Endothelial cell of umbilical vein (primary cell): ENCODE data around the gene EEF1B2.
"Not testable (repeated sequence)": the region's sequence is repeated elsewhere in the genome, so short reads cannot be mapped to it uniquely, and the experiment has no call there.

Experiments
- CTCF ChIP-seq, 2 donors: IDR thresholded peaks; 1 replicate in 1 of 2; 2 replicates in 1 of 2; pipeline ENCODE4 v1.5.1; 2011; ENCODE audit warnings: low read length in 2 of 2, mild to moderate bottlenecking in 2 of 2, moderate library complexity in 2 of 2, control low read depth in 1 of 2, inconsistent platforms in 1 of 2, low read depth in 1 of 2; ENCODE audit not compliant: insufficient read depth in 1 of 2; ENCODE audit errors: extremely low read depth in 1 of 2
- EZH2 ChIP-seq: IDR thresholded peaks from 2 replicates; pipeline ENCODE4 v1.6.1; 2012; ENCODE audit warnings: borderline replicate concordance, low read depth, mild to moderate bottlenecking, moderate library complexity, low read length, inconsistent platforms; ENCODE audit not compliant: severe bottlenecking
- FOS ChIP-seq: IDR thresholded peaks from 2 replicates; pipeline ENCODE4 v1.6.1; 2011; ENCODE audit warnings: mild to moderate bottlenecking, low read length, moderate library complexity, borderline replicate concordance; ENCODE audit not compliant: insufficient read depth
- GATA2 ChIP-seq: IDR thresholded peaks from 2 replicates; pipeline ENCODE4 v1.7.0; 2011; ENCODE audit warnings: low read depth, mild to moderate bottlenecking, moderate library complexity, mixed read lengths, low read length; ENCODE audit not compliant: insufficient read length, insufficient read depth
- JUN ChIP-seq: IDR thresholded peaks from 2 replicates; pipeline ENCODE4 v1.6.1; 2011; ENCODE audit warnings: borderline replicate concordance, low read depth; ENCODE audit not compliant: insufficient read length, insufficient read depth
- MAX ChIP-seq: IDR thresholded peaks from 2 replicates; pipeline ENCODE4 v1.6.1; 2011; ENCODE audit not compliant: insufficient read depth, insufficient read length
- MYC ChIP-seq: IDR thresholded peaks from one replicate; pipeline ENCODE4 v1.6.1; 2011; ENCODE audit warnings: mild to moderate bottlenecking, low read depth, low read length
- POLR2A ChIP-seq: IDR thresholded peaks from 2 replicates; pipeline ENCODE4 v1.6.1; 2012; ENCODE audit warnings: low read depth, mild to moderate bottlenecking, control low read depth, low read length

GRCh38 chr2:206207316-206207715 lies 47.6 kb downstream of the EEF1B2 start:
- TF ChIP-seq FOS; CTCF (IDR thresholded peaks at IDR 0.05; ENCODE audit: extremely low read depth in 1 of 2, insufficient read depth in 1 of 2, low read depth in 1 of 2, low read length in 2 of 2); MAX; EZH2; POLR2A; MYC; GATA2; JUN: not testable (repeated sequence)
